H54 (cell line): ENCODE results near the gene MGMT.

Source experiments
- DNase-seq: peaks from one replicate; pipeline ENCODE4 v3.0.0; 2011; ENCODE audit warnings: low spot score, mixed read lengths; ENCODE audit not compliant: insufficient read length
- FAIRE-seq: peaks from 3 replicates; lab custom pipeline; 2011; peaks lifted over from hg19 to GRCh38; lab: Jason Lieb, UNC
- POLR2A ChIP-seq: IDR thresholded peaks from 2 replicates; pipeline ENCODE4 v1.6.1; 2011; ENCODE audit warnings: low read depth, mild to moderate bottlenecking, low read length

The MGMT gene

DNA sequence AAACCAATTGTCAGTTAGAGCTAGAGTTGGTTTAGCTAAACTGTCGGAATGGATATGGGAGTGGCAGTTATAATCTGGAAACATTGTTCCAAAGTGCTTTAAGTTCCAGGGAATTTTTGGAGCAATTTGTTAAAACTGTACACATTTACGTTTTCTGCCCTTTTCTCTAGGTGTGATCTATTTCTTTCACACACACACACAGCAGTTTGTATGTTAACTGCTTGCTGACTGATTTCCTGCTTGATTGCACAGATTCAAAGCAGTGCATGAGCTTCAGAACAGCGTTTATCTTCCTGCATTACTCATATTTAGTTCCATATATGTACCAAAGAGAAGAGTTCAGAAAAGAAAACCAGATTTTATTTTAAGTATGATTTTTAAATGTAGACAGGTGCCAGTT lies 57.9 kb downstream of the MGMT start:
- no peak for FAIRE-seq
- no peak for TF ChIP-seq POLR2A
- DNase-seq: no peak

DNA sequence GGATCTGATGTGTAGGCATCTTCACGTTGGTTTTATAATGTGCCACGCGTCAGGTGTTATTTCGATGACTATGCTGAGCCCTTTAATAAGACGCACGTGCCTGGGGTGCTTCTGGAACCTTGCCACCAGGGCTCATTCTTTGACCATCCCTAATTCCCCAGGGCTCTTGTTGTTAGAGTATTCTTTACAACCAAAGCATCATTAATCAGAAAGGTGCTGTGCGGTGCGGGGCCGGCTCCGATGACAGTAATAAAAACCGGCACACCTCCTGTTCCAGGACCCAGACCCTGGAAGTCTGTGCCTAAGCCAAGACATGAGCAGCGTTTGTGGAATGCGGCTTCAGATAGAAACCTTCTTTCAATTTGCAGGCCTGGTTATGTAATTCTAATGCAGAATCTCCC lies 58.4 kb downstream of the MGMT start:
- no peak for TF ChIP-seq POLR2A
- DNase-seq: no peak
- FAIRE-seq: no peak

- TF ChIP-seq POLR2A: no peak
- DNase-seq (no peak), FAIRE-seq (no peak)
Observed at GRCh38 chr10:129526943-129527342, 59.9 kb downstream of the MGMT start.

GRCh38 chr10:129528376-129528978 lies 61.4 kb downstream of the MGMT start:
- no peak for TF ChIP-seq POLR2A
- FAIRE-seq (no peak), DNase-seq (no peak)

GRCh38 chr10:129530581-129530980 lies 63.5 kb downstream of the MGMT start:
- no peak for TF ChIP-seq POLR2A
- no peak for FAIRE-seq
- DNase-seq: no peak

DNA sequence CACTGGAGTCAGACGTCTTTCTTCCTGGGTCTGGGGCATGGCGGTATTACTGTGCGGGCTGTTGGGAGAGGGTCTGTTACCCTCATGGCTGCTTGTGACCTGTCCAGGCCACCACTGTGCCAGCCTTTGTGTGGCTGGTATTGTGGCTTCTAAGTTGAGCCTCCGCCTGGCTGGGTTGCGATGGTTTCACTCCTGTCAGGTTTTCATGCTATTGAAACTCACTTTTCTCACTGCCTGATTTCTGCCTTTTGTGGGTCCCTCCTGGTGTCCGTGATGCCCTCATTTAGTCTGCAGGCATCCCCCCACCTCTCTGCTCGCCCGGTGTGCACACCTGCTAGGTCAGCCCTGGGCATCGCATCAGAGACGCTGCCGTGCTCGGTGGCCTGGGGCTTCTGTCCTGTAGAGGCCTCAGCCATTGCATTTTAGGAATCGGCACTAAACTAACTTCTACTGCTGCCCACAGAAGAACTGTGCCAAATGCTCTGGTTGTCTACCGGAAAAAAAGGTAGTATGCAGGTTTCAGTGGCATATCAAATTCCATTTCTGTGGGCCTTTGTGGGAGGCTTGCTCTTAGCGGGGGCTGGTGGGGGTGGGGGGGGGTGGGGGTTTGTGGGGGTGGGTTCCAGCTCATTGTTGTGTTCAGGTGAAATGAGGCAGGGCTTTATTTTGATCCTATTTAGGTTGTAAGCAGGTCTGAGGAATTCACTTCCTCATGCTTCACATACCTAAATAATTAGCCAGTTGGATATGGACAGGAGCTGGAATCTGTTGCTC lies 64.3 kb downstream of the MGMT start:
- no peak for FAIRE-seq
- no peak for TF ChIP-seq POLR2A
- DNase-seq: no peak

DNA sequence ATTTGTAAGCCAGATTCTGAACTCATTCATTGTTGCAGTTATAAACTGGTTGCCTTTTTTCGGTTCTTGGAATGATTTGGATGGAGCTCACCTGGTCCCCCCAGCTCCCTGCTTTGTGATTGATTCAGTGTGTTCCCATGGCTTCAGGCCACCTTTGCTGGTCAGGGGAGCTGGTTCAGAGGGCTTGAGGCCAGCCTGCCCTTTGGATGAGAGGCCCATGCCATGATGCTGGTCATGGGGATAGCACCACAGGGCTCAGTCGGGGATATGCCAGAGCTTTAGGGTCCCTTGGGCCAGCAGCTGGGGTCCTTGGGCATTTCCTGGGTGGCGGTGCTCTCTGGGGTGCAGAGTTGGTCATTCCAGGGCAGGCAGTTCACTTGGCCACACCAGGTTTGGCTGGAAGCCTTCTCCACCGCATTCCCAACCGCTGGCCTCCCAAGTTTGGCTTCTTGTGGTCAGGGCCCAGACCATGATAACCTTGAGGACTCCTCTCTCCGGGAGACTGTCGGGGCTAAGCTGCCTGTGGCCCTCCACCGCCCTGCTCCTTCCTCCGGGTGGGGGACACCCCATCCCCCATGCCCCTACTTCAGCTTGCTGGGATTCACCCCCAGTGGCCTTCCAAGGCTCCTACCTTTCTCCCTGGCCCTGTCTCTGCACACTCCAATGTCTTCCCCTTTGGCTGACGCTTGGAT lies 65.1 kb downstream of the MGMT start:
- DNase-seq (no peak), FAIRE-seq (no peak)
- no peak for TF ChIP-seq POLR2A

DNA sequence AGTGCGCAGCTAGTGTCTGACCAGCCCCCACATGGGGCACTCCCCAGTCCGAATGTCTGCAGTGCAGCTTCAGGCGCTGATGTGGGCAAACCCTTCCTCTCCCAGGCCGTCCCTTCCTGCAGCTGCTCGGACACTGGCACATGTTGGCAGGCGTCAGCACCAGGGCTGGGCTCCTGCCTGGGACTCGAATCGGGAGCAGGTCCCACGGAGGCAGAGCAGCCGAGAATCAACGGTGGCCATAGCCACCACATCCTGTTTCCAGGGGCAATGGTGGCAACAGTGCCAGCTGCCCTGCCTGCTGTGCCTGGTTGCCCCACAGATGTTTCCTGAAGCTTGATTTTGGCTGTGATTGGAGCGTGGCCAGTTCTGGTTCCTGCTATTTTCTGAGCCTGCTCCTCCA lies 65.8 kb downstream of the MGMT start:
- DNase-seq (no peak), FAIRE-seq (no peak)
- TF ChIP-seq POLR2A: no peak

DNA sequence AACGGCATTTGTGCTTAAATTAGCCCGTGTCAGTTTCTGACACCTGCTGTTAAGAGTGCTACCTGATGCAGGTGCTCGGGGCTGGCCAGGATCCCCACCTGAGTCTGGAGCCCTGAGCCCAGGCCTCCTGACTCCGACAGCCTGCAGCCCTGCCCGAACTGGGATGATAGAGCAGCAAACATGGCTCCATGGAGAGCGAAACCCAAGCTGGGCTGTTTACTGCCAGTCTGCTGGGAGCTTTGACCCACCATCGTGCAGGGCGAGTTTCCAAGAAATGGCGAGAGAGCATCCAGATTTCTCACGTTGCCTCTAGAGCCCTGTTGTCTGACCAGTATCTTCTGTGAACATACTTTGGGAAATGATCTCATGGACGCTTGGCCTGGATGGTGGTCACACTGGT lies 66.2 kb downstream of the MGMT start:
- no peak for TF ChIP-seq POLR2A
- FAIRE-seq (no peak), DNase-seq (no peak)

DNA sequence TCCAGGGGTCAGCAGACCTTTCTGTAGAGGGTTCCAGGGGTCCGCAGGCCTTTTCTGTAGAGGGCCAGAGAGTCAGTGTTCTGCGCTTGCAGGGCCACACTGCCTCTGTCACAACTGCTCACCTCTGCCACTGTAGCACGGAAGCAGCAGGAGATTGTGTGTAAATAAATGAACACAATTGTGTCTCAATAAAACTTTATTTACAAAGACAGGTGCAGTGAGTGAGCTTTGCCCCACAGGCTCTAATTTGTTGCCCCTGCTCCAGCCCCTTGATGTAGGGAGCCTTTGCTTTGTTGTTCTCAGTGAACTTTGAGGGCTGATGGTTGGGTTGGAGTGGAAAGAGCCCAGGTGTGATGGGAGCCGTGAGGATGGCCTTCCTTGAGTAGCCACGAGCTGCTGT lies 67.8 kb downstream of the MGMT start:
- no peak for FAIRE-seq
- DNase-seq: no peak

GRCh38 chr10:129536336-129536735 lies 69.3 kb downstream of the MGMT start:
- no peak for TF ChIP-seq POLR2A
- FAIRE-seq (no peak), DNase-seq (no peak)

More for the DNA sequence above, 67.8 kb downstream of the MGMT start:
- TF ChIP-seq POLR2A: no peak

GRCh38 chr10:129537151-129537550 lies 70.1 kb downstream of the MGMT start:
- FAIRE-seq (no peak), DNase-seq (no peak)
- no peak for TF ChIP-seq POLR2A

DNA sequence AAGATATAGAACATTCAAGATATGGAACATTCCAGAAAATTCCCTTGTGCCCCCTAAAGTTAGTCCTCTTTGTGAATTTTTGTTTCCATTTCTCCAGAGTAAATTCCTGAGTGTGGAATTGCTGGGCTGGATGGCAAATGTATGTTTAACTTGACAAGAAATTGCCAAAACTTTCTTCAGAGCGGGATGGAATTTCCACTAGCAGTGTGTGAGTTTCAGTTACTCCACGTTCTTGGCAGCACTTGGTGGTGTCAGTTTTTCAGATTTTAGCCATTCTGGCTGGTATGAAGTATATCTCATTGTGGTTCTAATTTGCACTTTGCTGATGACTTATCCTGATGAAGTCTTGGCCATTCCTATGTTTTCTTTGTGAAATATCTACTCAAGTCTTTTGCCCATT lies 71.2 kb downstream of the MGMT start:
- DNase-seq: no peak
- FAIRE-seq: no peak
- TF ChIP-seq POLR2A: no peak

GRCh38 chr10:129541200-129541599 lies 74.2 kb downstream of the MGMT start:
- DNase-seq (no peak), FAIRE-seq (no peak)
- no peak for TF ChIP-seq POLR2A
